SU-DHL-6 (cell line): ENCODE results near the gene CHD2.
A peak's percentile ranks its signal among the peaks of the same experiment; 100 is the strongest.

Source experiments
- H2AFZ ChIP-seq: fragments of 200-600 bp; sonication (generic); 2 replicates; pipeline ENCODE4 v1.6.1; 2014; ENCODE audit warnings: low read depth, mild to moderate bottlenecking, moderate library complexity, mixed read lengths, antibody characterized with exemption, low read length; ENCODE audit not compliant: severe bottlenecking
- H3F3A ChIP-seq: fragments of 200-600 bp; shearing (Covaris generic); 2 replicates; pipeline ENCODE4 v1.6.0; 2016; ENCODE audit warnings: antibody characterized with exemption, mild to moderate bottlenecking; ENCODE audit not compliant: insufficient read depth
- H3K27ac ChIP-seq: fragments of 200-600 bp; sonication (generic); 2 replicates; pipeline ENCODE4 v1.5.1; 2016; ENCODE audit warnings: low read depth, mild to moderate bottlenecking, low read length, moderate library complexity, mixed read lengths
- H3K27me3 ChIP-seq: fragments of 200-600 bp; sonication (generic), shearing (Covaris generic); 2 replicates; pipeline ENCODE4 v1.6.0; 2014; ENCODE audit warnings: mild to moderate bottlenecking, low read length
- H3K36me3 ChIP-seq: fragments of 200-600 bp; sonication (generic); 2 replicates; pipeline ENCODE4 v1.6.1; 2014; ENCODE audit warnings: mild to moderate bottlenecking, low read length, mixed read lengths
- H3K4me2 ChIP-seq: fragments of 300-600, 200-600 bp; shearing (Covaris generic), sonication (generic); 2 replicates; pipeline ENCODE4 v1.6.0; 2014; ENCODE audit warnings: low read length, low read depth, mild to moderate bottlenecking; ENCODE audit not compliant: poor library complexity, severe bottlenecking
- H3K4me3 ChIP-seq: fragments of 200-600 bp; sonication (generic); 2 replicates; pipeline ENCODE4 v1.5.1; 2014; ENCODE audit warnings: antibody characterized with exemption, low read length, mild to moderate bottlenecking, mixed read lengths; ENCODE audit not compliant: insufficient read depth, poor library complexity, severe bottlenecking
- H3K79me2 ChIP-seq: fragments of 200-600 bp; sonication (generic); 2 replicates; pipeline ENCODE4 v1.6.1; 2014; ENCODE audit warnings: mild to moderate bottlenecking, low read length, moderate library complexity; ENCODE audit not compliant: insufficient read depth
- H3K9ac ChIP-seq: fragments of 200-600 bp; sonication (generic); 2 replicates; pipeline ENCODE4 v1.7.0; 2014; ENCODE audit warnings: mild to moderate bottlenecking, low read length
- H3K9me2 ChIP-seq: fragments of 200-600 bp; sonication (generic); replicated peaks from 2 replicates; pipeline ENCODE4 v1.6.1; 2014; ENCODE audit warnings: low read length; ENCODE audit not compliant: insufficient read depth
- H3K9me3 ChIP-seq: fragments of 200-600 bp; sonication (generic); 2 replicates; pipeline ENCODE4 v1.6.1; 2014; ENCODE audit warnings: low read length, mixed read lengths; ENCODE audit not compliant: insufficient read depth
- H4K20me1 ChIP-seq: fragments of 200-600 bp; sonication (generic); 2 replicates; pipeline ENCODE4 v1.6.1; 2014; ENCODE audit warnings: low read depth, mild to moderate bottlenecking, antibody characterized with exemption, low read length, moderate library complexity, mixed read lengths
- EZH2phosphoT487 ChIP-seq: fragments of 200-600 bp; sonication (generic), shearing (Covaris generic); conservative IDR thresholded peaks from 2 replicates; pipeline ENCODE4 v1.6.1; 2018; ENCODE audit warnings: mild to moderate bottlenecking, antibody characterized with exemption, low read length, moderate library complexity, mixed read lengths
- TF ChIP-seq, protein P1 (sequence below): fragments of 200-600 bp; sonication (generic); IDR thresholded peaks from one replicate; pipeline ENCODE4 v1.5.1; 2017; ENCODE audit warnings: antibody characterized with exemption, mild to moderate bottlenecking, low read length, moderate library complexity; ENCODE audit not compliant: insufficient read depth, poor library complexity, severe bottlenecking

Gene CHD2

DNA sequence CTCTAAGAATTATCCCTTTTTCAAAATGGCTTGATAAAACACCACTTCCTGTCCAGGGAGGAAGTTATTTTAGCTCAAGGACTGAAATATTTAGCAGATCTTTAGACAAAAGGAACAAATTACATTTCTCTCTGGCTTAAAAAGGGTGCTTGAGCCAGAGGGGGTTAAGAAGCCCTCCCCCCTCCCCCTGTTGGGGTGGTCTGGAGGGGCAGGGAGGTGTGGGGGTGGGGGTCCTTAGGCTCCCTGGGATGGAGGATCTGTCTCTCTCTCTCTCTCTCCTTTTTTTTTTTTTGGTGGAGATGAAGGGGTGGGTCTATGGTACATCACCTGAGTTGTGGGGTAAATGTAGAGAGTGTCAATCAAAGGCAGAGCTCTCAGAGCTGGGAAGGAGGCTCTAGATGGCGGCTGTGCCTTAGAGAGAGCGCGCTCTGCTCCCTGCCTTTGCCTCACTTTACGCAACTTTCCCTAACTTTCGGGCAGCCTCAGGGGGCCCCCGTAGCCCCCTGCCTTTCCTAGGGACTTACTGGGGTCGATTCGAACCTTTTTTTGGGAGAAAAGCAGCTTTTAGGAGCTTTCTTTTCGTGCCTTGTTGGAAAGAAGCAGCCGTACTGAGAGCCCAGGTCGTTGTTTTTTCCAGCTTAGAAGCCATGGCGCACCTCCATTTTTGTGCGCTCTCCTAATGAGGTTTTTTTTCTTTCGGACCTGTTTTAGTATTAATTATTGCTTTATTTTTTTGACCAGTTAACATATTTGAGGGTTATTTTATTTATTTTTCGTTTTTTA, at the start of gene CHD2:
CHD2 (plus strand) TSS at position 377 of the 783 bp plus-strand sequence. CDS start 914 bp downstream, outside the sequence.
- peaks cover 96% of the 10 kb centered on the region for H3K79me2 ChIP-seq
- H4K20me1 ChIP-seq = peaks cover 21% of the 10 kb centered on the region
- peaks cover 90% of the 10 kb centered on the region for H3F3A ChIP-seq
- H3K9me2 ChIP-seq = no peaks in the 10 kb centered on the region
- no peaks in the 10 kb centered on the region for H3K9me3 ChIP-seq
- peak within 1 kb of the TSS; percentile 86 for H3K9ac ChIP-seq
- TF ChIP-seq, protein P1, sequence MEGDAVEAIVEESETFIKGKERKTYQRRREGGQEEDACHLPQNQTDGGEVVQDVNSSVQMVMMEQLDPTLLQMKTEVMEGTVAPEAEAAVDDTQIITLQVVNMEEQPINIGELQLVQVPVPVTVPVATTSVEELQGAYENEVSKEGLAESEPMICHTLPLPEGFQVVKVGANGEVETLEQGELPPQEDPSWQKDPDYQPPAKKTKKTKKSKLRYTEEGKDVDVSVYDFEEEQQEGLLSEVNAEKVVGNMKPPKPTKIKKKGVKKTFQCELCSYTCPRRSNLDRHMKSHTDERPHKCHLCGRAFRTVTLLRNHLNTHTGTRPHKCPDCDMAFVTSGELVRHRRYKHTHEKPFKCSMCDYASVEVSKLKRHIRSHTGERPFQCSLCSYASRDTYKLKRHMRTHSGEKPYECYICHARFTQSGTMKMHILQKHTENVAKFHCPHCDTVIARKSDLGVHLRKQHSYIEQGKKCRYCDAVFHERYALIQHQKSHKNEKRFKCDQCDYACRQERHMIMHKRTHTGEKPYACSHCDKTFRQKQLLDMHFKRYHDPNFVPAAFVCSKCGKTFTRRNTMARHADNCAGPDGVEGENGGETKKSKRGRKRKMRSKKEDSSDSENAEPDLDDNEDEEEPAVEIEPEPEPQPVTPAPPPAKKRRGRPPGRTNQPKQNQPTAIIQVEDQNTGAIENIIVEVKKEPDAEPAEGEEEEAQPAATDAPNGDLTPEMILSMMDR = no peak
- TF ChIP-seq EZH2phosphoT487 = no peak
- H3K27ac ChIP-seq = peak within 1 kb of the TSS; percentile 93
- H3K4me3 ChIP-seq = peak within 1 kb of the TSS; percentile 98
- H3K27me3 ChIP-seq = no peaks in the 10 kb centered on the region
- H3K4me2 ChIP-seq = peak within 1 kb of the TSS; percentile 96
- H3K36me3 ChIP-seq = peaks cover 67% of the 10 kb centered on the region
- no peak within 1 kb of the TSS for H2AFZ ChIP-seq

DNA sequence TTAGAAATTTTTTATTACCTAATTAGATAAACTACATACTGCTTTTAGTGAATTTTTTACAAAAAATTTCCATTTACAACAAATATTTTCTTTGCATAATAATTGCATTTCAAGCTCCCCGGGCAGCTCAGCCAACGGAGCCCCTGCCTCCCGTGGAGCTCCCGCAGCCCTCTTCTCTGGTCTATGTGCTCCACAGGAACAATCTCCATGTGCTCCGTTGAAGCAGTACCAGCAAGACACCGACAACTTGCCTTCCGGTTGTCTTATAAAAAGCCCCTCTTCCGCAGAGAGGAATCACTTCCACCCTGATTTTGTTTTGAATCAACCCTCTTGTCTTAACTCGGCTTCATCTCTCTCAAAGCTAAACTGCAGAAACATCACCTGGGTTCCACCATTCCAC, 46.9 kb upstream of the CHD2 start:
- TF ChIP-seq EZH2phosphoT487 = no peak
- TF ChIP-seq, protein P1 = no peak
- no peaks in the 10 kb centered on the region for H3K9me2 ChIP-seq
- H3F3A ChIP-seq = no peaks in the 10 kb centered on the region
- H2AFZ ChIP-seq = peak overlapping the region; percentile 85
- no peaks in the 10 kb centered on the region; the same call in 1 of the 2 replicates for H3K9me3 ChIP-seq
- H3K27me3 ChIP-seq = no peaks in the 10 kb centered on the region
- no peak overlapping the region for H3K4me3 ChIP-seq
- 0 out of 2 replicates have a peak overlapping the region, but pooled peaks have one; percentile 7 for H3K9ac ChIP-seq
- H4K20me1 ChIP-seq = no peaks in the 10 kb centered on the region
- H3K79me2 ChIP-seq = no peaks in the 10 kb centered on the region
- peak overlapping the region; percentile 36 for H3K4me2 ChIP-seq
- H3K27ac ChIP-seq = no peak overlapping the region
- H3K36me3 ChIP-seq = no peaks in the 10 kb centered on the region

GRCh38 chr15:92861742-92862141, 38.4 kb upstream of the CHD2 start:
- H3K4me3 ChIP-seq = no peak overlapping the region
- H3F3A ChIP-seq = no peaks in the 10 kb centered on the region
- H4K20me1 ChIP-seq = no peaks in the 10 kb centered on the region
- no peaks in the 10 kb centered on the region for H3K27me3 ChIP-seq
- H2AFZ ChIP-seq = no peak overlapping the region
- no peaks in the 10 kb centered on the region for H3K79me2 ChIP-seq
- no peak for TF ChIP-seq EZH2phosphoT487
- TF ChIP-seq, protein P1 = no peak
- H3K4me2 ChIP-seq = no peak overlapping the region
- H3K9me2 ChIP-seq = no peaks in the 10 kb centered on the region
- peaks cover 6% of the 10 kb centered on the region; the same call in 1 of the 2 replicates for H3K9me3 ChIP-seq
- 0 out of 2 replicates have a peak, but pooled peaks cover 3% of the 10 kb centered on the region for H3K36me3 ChIP-seq
- H3K27ac ChIP-seq = no peak overlapping the region
- no peak overlapping the region for H3K9ac ChIP-seq
